Measurements from ENCODE around the gene PLA2G2C. TPM values are rescaled to one million over a fixed set of nuclear protein-coding genes. Genes with fewer than 3 reads are reported as not detected.
A peak's percentile ranks its signal among the peaks of the same experiment; 100 is the strongest.

PLA2G2C gene
- total and polyA plus RNA-seq, 8 donors, result 0.43 to 1.3 (median 0.73) TPM; not detected in 5

GRCh38 chr1:20216574-20216973 lies 30.3 kb upstream of the PLA2G2C start:
- no peak overlapping the region for H3K4me3 ChIP-seq
- intact Hi-C loops (cut with DNase I; ENCODE audit: low total_unique reads), result no loop called here
- DNase-seq, result peak in 1 of 2 donors; percentile 12
- peaks cover 0 to 64% (median 21%) of the 10 kb centered on the region in 3 donors for H3K27me3 ChIP-seq
- H3K4me1 ChIP-seq, result peaks cover 0 to 14% (median 10%) of the 10 kb centered on the region in 4 donors
- H3K9me3 ChIP-seq, result peaks cover 0 to 3% (median 0%) of the 10 kb centered on the region in 4 donors
- no peak for TF ChIP-seq POLR2A (IDR thresholded peaks at IDR 0.05)
- no peak for TF ChIP-seq CTCF (IDR thresholded peaks at IDR 0.05)
- no peak for TF ChIP-seq POLR2AphosphoS5 (IDR thresholded peaks at IDR 0.05)
- TF ChIP-seq EP300 (IDR thresholded peaks at IDR 0.05), result no peak
- no peak overlapping the region for H3K27ac ChIP-seq
- H3K36me3 ChIP-seq, result no peaks in the 10 kb centered on the region
- 67 to 85% (median 77%) methylated on average over 1 of the region's 1 CpG; no CpG with 5 or more reads in 1 of the 5 donors for WGBS, 5 donors

DNA sequence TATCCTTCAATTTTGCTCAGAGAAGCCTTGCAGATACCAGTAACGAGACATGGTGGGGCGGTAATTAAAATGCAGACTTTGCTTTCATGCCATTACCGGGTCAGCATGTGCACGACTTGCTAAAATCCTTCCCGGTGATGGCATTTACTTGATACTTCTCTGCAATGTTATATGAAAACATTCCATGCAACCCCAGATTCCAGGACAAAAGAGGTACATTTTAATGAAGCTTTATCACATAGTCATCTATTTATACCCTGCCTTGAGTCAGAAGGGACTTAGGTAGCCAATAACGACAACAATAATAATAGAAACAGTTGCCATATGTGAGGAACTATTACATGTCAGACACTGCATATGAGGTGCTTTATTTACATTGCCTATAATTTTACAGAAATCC lies 29.4 kb upstream of the PLA2G2C start:
- DNase-seq, result no peak
- Histone ChIP-seq H3K27ac (no peak overlapping the region), H3K4me1 (peaks cover 0 to 14% (median 10%) of the 10 kb centered on the region in 4 donors), H3K36me3 (no peaks in the 10 kb centered on the region), H3K4me3 (no peak overlapping the region), H3K9me3 (peaks cover 0 to 3% (median 0%) of the 10 kb centered on the region in 4 donors), H3K27me3 (peaks cover 0 to 64% (median 24%) of the 10 kb centered on the region in 3 donors)
- 74 to 84% (median 80%) methylated on average over 6 of the region's 6 CpGs for WGBS, 5 donors
- TF ChIP-seq CTCF (IDR thresholded peaks at IDR 0.05) (no peak), POLR2AphosphoS5 (IDR thresholded peaks at IDR 0.05) (no peak), EP300 (IDR thresholded peaks at IDR 0.05) (no peak), POLR2A (IDR thresholded peaks at IDR 0.05) (no peak)
- intact Hi-C loops (cut with DNase I; ENCODE audit: low total_unique reads), result no loop called here

DNA sequence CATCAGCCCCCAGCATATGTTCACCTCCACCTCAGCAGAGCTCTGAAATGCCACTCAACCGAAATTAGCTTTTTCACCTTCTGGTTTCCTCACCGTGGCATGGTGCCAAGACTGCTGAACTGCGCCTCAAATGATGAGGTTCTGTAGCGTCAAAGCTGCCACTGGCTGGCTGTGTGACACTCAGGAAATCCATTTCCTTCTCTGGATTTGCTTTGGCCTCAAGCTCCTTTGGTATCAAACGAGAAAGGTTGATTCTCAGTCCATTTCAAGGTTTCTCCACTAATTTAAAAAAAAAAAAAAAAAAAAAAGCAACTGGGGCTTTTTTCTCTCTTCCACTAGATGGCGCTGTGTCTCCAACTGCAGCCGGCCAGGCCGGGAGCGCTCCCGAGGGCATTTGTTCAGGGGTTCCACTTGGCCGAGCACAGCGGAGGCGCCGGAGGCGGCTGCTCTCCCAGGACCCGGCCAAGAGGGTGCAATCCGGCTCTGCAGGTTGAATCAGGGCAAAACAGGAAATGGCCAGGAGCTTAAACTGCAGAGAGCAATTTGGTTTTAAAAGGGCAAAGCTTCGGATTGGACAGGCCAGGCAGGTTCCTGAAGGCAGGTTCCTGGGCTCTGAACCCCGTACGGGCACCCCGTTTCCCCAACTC lies 26.5 kb upstream of the PLA2G2C start:
- peak; percentile 70 to 83 for DNase-seq
- Histone ChIP-seq H3K4me3 (no peak overlapping the region), H3K27me3 (peaks cover 0 to 75% (median 25%) of the 10 kb centered on the region in 3 donors), H3K9me3 (peaks cover 0 to 3% (median 0%) of the 10 kb centered on the region in 4 donors), H3K36me3 (no peaks in the 10 kb centered on the region), H3K4me1 (peaks cover 0 to 14% (median 10%) of the 10 kb centered on the region in 4 donors), H3K27ac (no peak overlapping the region)
- WGBS, 5 donors, result 3 to 5% (median 4%) methylated on average over 21 of the region's 21 CpGs
- intact Hi-C loops (cut with DNase I; ENCODE audit: low total_unique reads), result loop anchor here (5.0 kb wide), 1 partner anchor 279 kb away; no protein-coding TSS in a partner anchor
- no peak for TF ChIP-seq POLR2A (IDR thresholded peaks at IDR 0.05)
- peak in 5 of 7 experiments; percentile 29 to 81 (median 74) for TF ChIP-seq CTCF (IDR thresholded peaks at IDR 0.05)

- TF ChIP-seq CTCF (IDR thresholded peaks at IDR 0.05) (no peak), POLR2A (IDR thresholded peaks at IDR 0.05) (no peak)
Measured at GRCh38 chr1:20212085-20212684, 25.9 kb upstream of the PLA2G2C start.

More at GRCh38 chr1:20212085-20212684, 25.9 kb upstream of the PLA2G2C start:
- H3K27me3 ChIP-seq, result peaks cover 0 to 71% (median 25%) of the 10 kb centered on the region in 3 donors
- no peak overlapping the region for H3K4me3 ChIP-seq
- 46 to 60% (median 55%) methylated on average over 11 of the region's 11 CpGs for WGBS, 5 donors
- peaks cover 0 to 14% (median 10%) of the 10 kb centered on the region in 4 donors for H3K4me1 ChIP-seq
- H3K9me3 ChIP-seq, result peaks cover 0 to 3% (median 0%) of the 10 kb centered on the region in 4 donors
- no peaks in the 10 kb centered on the region for H3K36me3 ChIP-seq
- DNase-seq, result no peak
- no peak overlapping the region for H3K27ac ChIP-seq
- intact Hi-C loops (cut with DNase I; ENCODE audit: low total_unique reads), result loop anchor here (5.0 kb wide), 1 partner anchor 280 kb away; no protein-coding TSS in a partner anchor
